ENCODE measurements around the gene PTPRZ1. TPM values are rescaled to one million over a fixed set of nuclear protein-coding genes. Genes with fewer than 3 reads are reported as not detected.
A peak's percentile ranks its signal among the peaks of the same experiment; 100 is the strongest.

Gene PTPRZ1
- total and polyA plus RNA-seq, 2 of the 13 experiments (the other 11 are each of a cell fraction or from before 2014, with no cell fraction given): not detected

DNA sequence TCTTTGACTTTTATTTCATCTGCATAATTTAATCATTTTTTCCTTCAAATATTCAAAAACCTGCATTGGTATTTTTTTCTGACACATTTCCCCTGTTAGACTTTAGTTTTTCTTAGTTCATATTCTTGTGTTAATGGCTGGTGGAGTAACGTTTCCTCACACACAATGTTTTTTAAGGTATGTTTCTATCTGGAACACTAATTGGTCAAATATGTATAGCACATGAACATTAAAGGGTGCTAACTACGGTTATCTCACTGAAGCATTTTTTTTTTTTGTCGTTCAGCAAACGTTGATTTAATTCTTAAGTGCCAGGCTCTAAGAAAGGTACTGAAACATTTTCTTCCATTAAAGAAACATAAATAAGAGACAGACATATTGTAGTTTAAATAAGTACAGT lies 87.7 kb downstream of the PTPRZ1 start:
- intact Hi-C loops (cut with micrococcal nuclease; ENCODE audit: unreplicated experiment) (no loop called here), in situ Hi-C loops (cut with HindIII; ENCODE audit: extremely low pct_ligation_motif_present, low pct_unique_long_range_greater_than_20kb) (no loop called here)
- TF ChIP-seq ZNF558 (CRISPR knock-in tag; IDR thresholded peaks at IDR 0.05; ENCODE audit: borderline replicate concordance): no peak
- CTCF ChIA-PET (ENCODE audit: low intra/inter-chr PET ratio, low total read pairs): no interaction called here
- no TSS peak for BruUV-seq (replicated peaks)
- Histone ChIP-seq H3K27me3 (ENCODE audit: control insufficient read depth in 1 of 2, insufficient read depth in 2 of 2, low read length in 2 of 2) (no peaks in the 10 kb centered on the region), H3K9ac (ENCODE audit: insufficient read depth, low read depth, low read length) (no peak overlapping the region), H3K79me2 (ENCODE audit: insufficient read depth, low read length) (no peaks in the 10 kb centered on the region), H3K4me1 (ENCODE audit: insufficient read depth, low read length) (no peaks in the 10 kb centered on the region), H3K4me2 (ENCODE audit: low read depth, low read length) (no peak overlapping the region), H3K36me3 (replicated peaks in 1 of 2; ENCODE audit: control insufficient read depth in 1 of 2, insufficient read depth in 2 of 2, low read length in 2 of 2) (no peaks in the 10 kb centered on the region), H3K9me3 (ENCODE audit: low read length) (no peaks in the 10 kb centered on the region), H4K20me1 (ENCODE audit: insufficient read depth, low read length) (no peaks in the 10 kb centered on the region), H2AFZ (ENCODE audit: low read length) (no peak overlapping the region), H3K4me3 (replicated peaks in 1 of 3; ENCODE audit: insufficient read depth in 1 of 3, low read depth in 2 of 3, low read length in 3 of 3) (no peak overlapping the region), H3K27ac (ENCODE audit: extremely low read length, insufficient read depth, low read length) (no peak overlapping the region)
- ATAC-seq: no peak
- DNase-seq (ENCODE audit: low spot score): no peak
- POLR2A ChIA-PET: no interaction called here
- 12% methylated on average over 4 of the region's 4 CpGs for WGBS (ENCODE audit: low lambda C conversion rate)
- no peak for FAIRE-seq

GRCh38 chr7:121961089-121961867 lies 88.3 kb downstream of the PTPRZ1 start:
- H3K4me3 ChIP-seq (replicated peaks in 1 of 3; ENCODE audit: insufficient read depth in 1 of 3, low read depth in 2 of 3, low read length in 3 of 3): no peak overlapping the region
- FAIRE-seq (no peak), ATAC-seq (peak; percentile 55; the same call in 1 of the 3 replicates), DNase-seq (ENCODE audit: low spot score) (no peak)
- intact Hi-C loops (cut with micrococcal nuclease; ENCODE audit: unreplicated experiment): no loop called here
- H4K20me1 ChIP-seq (ENCODE audit: insufficient read depth, low read length): no peaks in the 10 kb centered on the region
- no peaks in the 10 kb centered on the region for H3K27me3 ChIP-seq (ENCODE audit: control insufficient read depth in 1 of 2, insufficient read depth in 2 of 2, low read length in 2 of 2)
- WGBS (ENCODE audit: low lambda C conversion rate): 23% methylated on average over 5 of the region's 5 CpGs
- H3K4me1 ChIP-seq (ENCODE audit: insufficient read depth, low read length): no peaks in the 10 kb centered on the region
- BruUV-seq (replicated peaks): no TSS peak
- in situ Hi-C loops (cut with HindIII; ENCODE audit: extremely low pct_ligation_motif_present, low pct_unique_long_range_greater_than_20kb): no loop called here
- no peaks in the 10 kb centered on the region for H3K79me2 ChIP-seq (ENCODE audit: insufficient read depth, low read length)
- no peak overlapping the region for H3K4me2 ChIP-seq (ENCODE audit: low read depth, low read length)
- ChIA-PET POLR2A (no interaction called here), CTCF (ENCODE audit: low intra/inter-chr PET ratio, low total read pairs) (no interaction called here)
- H3K27ac ChIP-seq (ENCODE audit: extremely low read length, insufficient read depth, low read length): no peak overlapping the region
- H2AFZ ChIP-seq (ENCODE audit: low read length): no peak overlapping the region
- no peaks in the 10 kb centered on the region for H3K36me3 ChIP-seq (replicated peaks in 1 of 2; ENCODE audit: control insufficient read depth in 1 of 2, insufficient read depth in 2 of 2, low read length in 2 of 2)
- H3K9me3 ChIP-seq (ENCODE audit: low read length): no peaks in the 10 kb centered on the region
- no peak overlapping the region for H3K9ac ChIP-seq (ENCODE audit: insufficient read depth, low read depth, low read length)
- TF ChIP-seq RARA (CRISPR knock-in tag; IDR thresholded peaks at IDR 0.05) (no peak), CTCF (CRISPR knock-in tag; IDR thresholded peaks at IDR 0.05) (peak; percentile 37), STAG1 (CRISPR knock-in tag; IDR thresholded peaks at IDR 0.05) (peak; percentile 35), ZC3H13 (CRISPR knock-in tag; IDR thresholded peaks at IDR 0.05) (no peak), ZNF7 (CRISPR knock-in tag; IDR thresholded peaks at IDR 0.05) (no peak), HDAC6 (IDR thresholded peaks at IDR 0.05; ENCODE audit: low read depth, low read length) (no peak), ZNF547 (CRISPR knock-in tag; IDR thresholded peaks at IDR 0.05) (no peak)
